Fibroblast of skin of right quadriceps (primary cell): Measurements from ENCODE around the gene HAUS7.

ENCODE experiments used
- DNase-seq: peaks from one replicate; pipeline ENCODE4 v3.0.0-alpha.2; 2013

The HAUS7 gene

GRCh38 chrX:153450114-153450948 lies 20.0 kb downstream of the HAUS7 start:
- DNase-seq, result no peak

GRCh38 chrX:153449368-153450113 lies 20.8 kb downstream of the HAUS7 start:
- no peak for DNase-seq

- no peak for DNase-seq
Observed at GRCh38 chrX:153448556-153449367, 21.6 kb downstream of the HAUS7 start.

- DNase-seq, result no peak
Observed at GRCh38 chrX:153447581-153447960, 22.8 kb downstream of the HAUS7 start.

GRCh38 chrX:153446950-153447580 lies 23.3 kb downstream of the HAUS7 start:
- DNase-seq, result no peak

GRCh38 chrX:153446636-153446936 lies 23.8 kb downstream of the HAUS7 start:
- DNase-seq, result no peak

- no peak for DNase-seq
Observed at GRCh38 chrX:153445856-153446635, 24.3 kb downstream of the HAUS7 start, which contains the start of gene TREX2. TREX2 (minus strand) TSS chrX:153446056; CDS start chrX:153445430, 626 bp downstream.

GRCh38 chrX:153445106-153445855 lies 25.1 kb downstream of the HAUS7 start:
- no peak for DNase-seq

- DNase-seq, result no peak
Observed at GRCh38 chrX:153444333-153445011, 25.9 kb downstream of the HAUS7 start.

- DNase-seq, result no peak
Observed at GRCh38 chrX:153443476-153444332, 26.7 kb downstream of the HAUS7 start.

- no peak for DNase-seq
Observed at GRCh38 chrX:153442463-153442862, 27.9 kb downstream of the HAUS7 start.

GRCh38 chrX:153441981-153442380 lies 28.4 kb downstream of the HAUS7 start:
- DNase-seq, result no peak

- no peak for DNase-seq
Observed at GRCh38 chrX:153441296-153441695, 29.1 kb downstream of the HAUS7 start.

GRCh38 chrX:153440556-153441135 lies 29.7 kb downstream of the HAUS7 start:
- DNase-seq, result no peak

- DNase-seq, result no peak
Observed at GRCh38 chrX:153439977-153440376, 30.4 kb downstream of the HAUS7 start.

- DNase-seq, result peak; percentile 10
Observed at GRCh38 chrX:153438532-153438931, 31.8 kb downstream of the HAUS7 start.

- DNase-seq, result no peak
Observed at GRCh38 chrX:153435845-153436244, 34.5 kb downstream of the HAUS7 start.

- no peak for DNase-seq
Observed at GRCh38 chrX:153434801-153435200, 35.6 kb downstream of the HAUS7 start.

- no peak for DNase-seq
Observed at GRCh38 chrX:153433781-153434285, 36.5 kb downstream of the HAUS7 start.
